Measurements from ENCODE around the gene SNX9.

The SNX9 gene

DNA sequence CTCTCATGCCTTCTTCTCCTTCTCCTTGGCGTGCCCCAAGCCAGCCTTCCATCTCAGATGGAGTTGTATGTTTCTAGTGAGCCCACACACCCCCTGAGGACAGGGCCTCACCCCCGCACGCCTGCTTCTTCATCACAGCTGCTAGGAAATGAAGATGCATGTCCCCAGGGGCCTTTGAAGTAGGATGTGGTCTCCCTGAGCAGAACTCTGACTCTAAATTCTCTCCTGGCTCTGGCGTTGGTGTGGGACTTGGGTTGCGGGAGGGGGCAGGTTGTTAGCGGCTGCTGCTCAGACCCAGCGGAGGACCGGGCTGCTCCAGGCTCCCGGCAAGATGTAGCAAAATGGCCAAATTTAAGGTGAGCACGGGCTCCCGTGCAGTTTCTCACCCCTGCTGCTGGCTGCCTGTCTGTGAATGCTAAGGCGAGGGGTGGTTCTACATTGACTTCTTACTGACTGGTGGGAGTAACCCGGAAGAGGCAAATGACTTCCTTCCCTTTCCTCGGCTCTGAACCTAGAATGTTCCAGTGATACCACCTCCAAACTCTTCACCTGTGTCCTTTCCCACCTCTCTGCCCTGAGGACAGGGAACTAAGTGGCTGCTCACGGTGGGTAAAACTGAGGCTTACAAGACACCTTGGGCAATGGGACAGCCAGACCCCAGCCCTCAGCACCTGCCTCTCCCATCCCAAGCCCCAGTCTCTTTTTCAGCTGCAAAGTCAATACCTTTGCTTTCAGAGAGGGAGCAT, 167.4 kb downstream of the SNX9 start:
- no peak for DNase-seq (ENCODE audit: extremely low read depth, low read depth)
- TF ChIP-seq, protein P1, sequence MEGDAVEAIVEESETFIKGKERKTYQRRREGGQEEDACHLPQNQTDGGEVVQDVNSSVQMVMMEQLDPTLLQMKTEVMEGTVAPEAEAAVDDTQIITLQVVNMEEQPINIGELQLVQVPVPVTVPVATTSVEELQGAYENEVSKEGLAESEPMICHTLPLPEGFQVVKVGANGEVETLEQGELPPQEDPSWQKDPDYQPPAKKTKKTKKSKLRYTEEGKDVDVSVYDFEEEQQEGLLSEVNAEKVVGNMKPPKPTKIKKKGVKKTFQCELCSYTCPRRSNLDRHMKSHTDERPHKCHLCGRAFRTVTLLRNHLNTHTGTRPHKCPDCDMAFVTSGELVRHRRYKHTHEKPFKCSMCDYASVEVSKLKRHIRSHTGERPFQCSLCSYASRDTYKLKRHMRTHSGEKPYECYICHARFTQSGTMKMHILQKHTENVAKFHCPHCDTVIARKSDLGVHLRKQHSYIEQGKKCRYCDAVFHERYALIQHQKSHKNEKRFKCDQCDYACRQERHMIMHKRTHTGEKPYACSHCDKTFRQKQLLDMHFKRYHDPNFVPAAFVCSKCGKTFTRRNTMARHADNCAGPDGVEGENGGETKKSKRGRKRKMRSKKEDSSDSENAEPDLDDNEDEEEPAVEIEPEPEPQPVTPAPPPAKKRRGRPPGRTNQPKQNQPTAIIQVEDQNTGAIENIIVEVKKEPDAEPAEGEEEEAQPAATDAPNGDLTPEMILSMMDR (IDR thresholded peaks at IDR 0.05; ENCODE audit: low read depth, low read length), result no peak

DNA sequence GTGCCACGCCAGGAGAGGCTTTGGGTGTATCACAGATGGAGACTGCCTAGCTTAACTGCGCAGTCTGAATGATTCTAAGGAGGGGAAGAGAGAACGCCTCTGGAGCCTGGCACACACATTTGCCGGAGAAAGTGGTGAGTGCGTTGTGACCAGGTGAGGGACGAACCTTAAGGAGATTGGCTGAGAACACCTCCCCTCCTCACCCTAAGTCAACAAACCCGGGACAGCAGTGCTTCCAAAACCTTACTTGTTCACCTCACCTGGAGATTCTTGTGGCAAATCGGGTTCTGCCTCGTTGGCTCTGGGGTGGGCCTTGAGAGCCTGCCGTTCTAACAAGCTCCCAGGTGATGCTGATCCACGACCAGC, 168.0 kb downstream of the SNX9 start:
- DNase-seq (ENCODE audit: extremely low read depth, low read depth), result no peak
- TF ChIP-seq, protein P1 (IDR thresholded peaks at IDR 0.05; ENCODE audit: low read depth, low read length), result no peak

DNA sequence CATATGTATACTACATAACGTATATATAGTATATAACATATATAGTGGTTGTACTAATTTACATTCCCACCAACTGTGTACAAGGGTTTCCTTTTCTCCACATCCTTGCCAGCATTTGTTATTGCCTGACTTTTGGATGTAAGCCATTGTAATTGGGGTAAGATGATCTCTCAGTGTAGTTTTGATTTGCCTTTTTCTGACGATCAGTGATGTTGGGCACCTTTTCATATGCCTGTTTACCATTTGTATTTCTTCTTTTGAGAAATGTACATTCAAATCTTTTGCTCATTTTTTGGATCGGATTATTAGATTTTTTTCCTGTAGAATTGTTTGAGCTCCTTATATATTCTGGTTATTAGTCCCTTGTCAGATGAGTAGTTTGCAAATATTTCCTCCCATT, 170.0 kb downstream of the SNX9 start:
- TF ChIP-seq, protein P1 (IDR thresholded peaks at IDR 0.05; ENCODE audit: low read depth, low read length), result no peak
- no peak for DNase-seq (ENCODE audit: extremely low read depth, low read depth)

- TF ChIP-seq, protein P1 (IDR thresholded peaks at IDR 0.05; ENCODE audit: low read depth, low read length), result no peak
These were observed 171.2 kb downstream of the SNX9 start for GRCh38 chr6:157994125-157994795.

More at GRCh38 chr6:157994125-157994795, 171.2 kb downstream of the SNX9 start:
- DNase-seq (ENCODE audit: extremely low read depth, low read depth), result no peak

Measured in AG09319 (cell line).